ENCODE results near the gene SNAPC5. TPM values are rescaled to one million over a fixed set of nuclear protein-coding genes. Genes with fewer than 3 reads are reported as not detected.
"Not testable (repeated sequence)": the region's sequence is repeated elsewhere in the genome, so short reads cannot be mapped to it uniquely, and the experiment has no call there.

SNAPC5 gene
- total and polyA plus RNA-seq, 4 donors: 22.0 to 44.7 (median 40.5) TPM

DNA sequence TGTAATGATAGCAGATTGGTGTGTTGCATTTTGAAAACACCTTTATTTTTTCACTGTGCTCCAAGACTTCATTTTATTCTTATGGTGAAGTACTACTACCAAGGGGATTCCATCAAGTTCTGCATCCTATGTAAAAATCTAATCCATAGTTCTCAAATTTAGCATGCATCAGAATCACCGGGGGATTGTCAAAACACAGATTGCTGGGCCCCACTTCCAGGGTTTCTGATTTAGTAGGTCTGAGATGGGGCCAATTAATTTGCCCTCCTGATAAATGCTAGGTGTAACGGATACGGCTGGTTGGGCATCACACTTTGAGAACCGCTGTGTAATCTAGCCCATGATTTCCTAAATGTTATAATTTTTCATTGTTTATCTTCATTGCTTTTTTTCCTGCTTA lies 8.3 kb upstream of the SNAPC5 start:
- H3K27ac ChIP-seq (ENCODE audit: low read depth, low read length): no peak overlapping the region

DNA sequence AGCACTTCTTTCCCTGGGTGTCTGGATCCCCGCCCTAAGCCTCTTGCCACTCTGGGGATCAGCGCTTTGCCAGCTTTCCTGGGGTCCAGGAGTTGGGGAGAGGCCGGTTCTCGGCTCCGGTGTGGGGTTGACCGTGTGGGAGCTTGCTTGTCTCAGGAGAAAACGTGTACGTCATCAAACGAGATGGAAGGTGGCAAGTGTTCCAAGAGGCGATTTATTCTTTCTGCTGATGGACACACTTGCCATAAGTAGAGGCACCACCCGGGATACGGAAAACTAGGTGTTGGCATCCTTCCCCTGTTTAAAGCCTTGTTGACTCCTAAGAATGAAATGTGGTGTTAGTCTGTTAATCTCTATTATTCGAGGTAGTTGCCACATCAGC lies 7.9 kb upstream of the SNAPC5 start:
- peaks cover 9% of the 10 kb centered on the region for H3K36me3 ChIP-seq (ENCODE audit: control insufficient read depth, insufficient read depth, low read length)
- WGBS (ENCODE audit: insufficient coverage): 0% methylated on average over 12 of the region's 13 CpGs
- peak in 1 of 6 donors; percentile 17 for DNase-seq (ENCODE audit: low read depth in 4 of 6, low spot score in 6 of 6)
- H3K4me3 ChIP-seq (ENCODE audit: low read depth, low read length): peak overlapping the region; percentile 99
- H3K9me3 ChIP-seq (ENCODE audit: control insufficient read depth, insufficient read depth, low read length): no peaks in the 10 kb centered on the region
- H3K27ac ChIP-seq (ENCODE audit: low read depth, low read length): peak overlapping the region; percentile 90
- no peaks in the 10 kb centered on the region for H3K4me1 ChIP-seq (ENCODE audit: control insufficient read depth, insufficient read depth, low read length)
- H3K27me3 ChIP-seq (ENCODE audit: control insufficient read depth, insufficient read depth, low read length): no peaks in the 10 kb centered on the region

More for the DNA sequence above, 8.3 kb upstream of the SNAPC5 start:
- Histone ChIP-seq H3K36me3 (ENCODE audit: control insufficient read depth, insufficient read depth, low read length) (peaks cover 5% of the 10 kb centered on the region), H3K4me3 (ENCODE audit: low read depth, low read length) (peak overlapping the region; percentile 99), H3K9me3 (ENCODE audit: control insufficient read depth, insufficient read depth, low read length) (no peaks in the 10 kb centered on the region), H3K27me3 (ENCODE audit: control insufficient read depth, insufficient read depth, low read length) (no peaks in the 10 kb centered on the region), H3K4me1 (ENCODE audit: control insufficient read depth, insufficient read depth, low read length) (no peaks in the 10 kb centered on the region)
- no CpG with 5 or more reads among the region's 4 CpGs for WGBS (ENCODE audit: insufficient coverage)
- DNase-seq (ENCODE audit: low read depth in 4 of 6, low spot score in 6 of 6): no peak

DNA sequence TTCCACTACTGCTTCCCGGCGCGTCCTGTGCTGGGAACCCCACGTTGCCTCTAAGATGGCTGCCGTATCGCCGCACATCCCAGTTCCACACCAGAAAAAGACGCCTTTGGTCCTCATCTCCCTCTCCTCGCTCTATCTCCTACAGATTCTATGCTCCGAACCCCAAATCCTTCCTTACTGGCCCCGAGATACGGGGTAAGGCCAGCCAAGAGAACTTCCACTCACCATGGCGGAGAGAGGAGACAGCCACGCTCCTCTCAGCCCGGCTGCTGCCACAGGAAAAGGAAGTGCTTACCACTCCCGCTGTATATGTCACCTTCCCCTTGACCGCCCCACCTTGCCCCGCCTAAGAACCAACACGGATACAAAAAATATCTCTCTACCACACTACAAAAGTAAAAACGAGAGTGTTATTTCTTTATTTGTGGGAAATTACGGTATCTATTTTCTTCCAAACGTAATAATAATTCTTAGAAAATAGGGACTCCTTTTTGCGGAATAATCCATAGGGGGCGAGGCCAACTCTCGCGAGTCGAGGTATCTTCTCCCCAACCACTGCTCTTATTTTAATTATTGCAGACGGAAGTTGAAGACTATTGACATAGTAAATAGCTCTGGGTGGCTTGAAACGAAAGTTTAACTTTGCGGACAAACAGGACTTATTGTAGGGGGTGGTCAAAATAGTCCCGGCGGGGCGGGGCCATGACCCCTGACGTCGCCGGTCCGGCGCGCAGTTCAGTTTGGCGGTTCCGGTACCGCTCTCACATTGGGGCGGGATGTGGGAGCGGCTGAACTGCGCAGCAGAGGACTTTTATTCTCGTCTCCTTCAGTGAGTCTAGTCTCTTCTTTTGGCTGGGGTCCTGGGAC lies 7.2 kb upstream of the SNAPC5 start, which contains the start of the genes RPL4 and ZWILCH:
RPL4 (minus strand) TSS at position 293 of the 867 bp plus-strand sequence; CDS start at position 228, 65 bp downstream.
ZWILCH (plus strand) TSS at position 764 of the 867 bp plus-strand sequence; CDS start at position 777, 13 bp downstream.
- WGBS (ENCODE audit: insufficient coverage): 0% methylated on average over 34 of the region's 46 CpGs
- H3K4me1 ChIP-seq (ENCODE audit: control insufficient read depth, insufficient read depth, low read length): no peaks in the 10 kb centered on the region
- H3K27me3 ChIP-seq (ENCODE audit: control insufficient read depth, insufficient read depth, low read length): no peaks in the 10 kb centered on the region
- H3K9me3 ChIP-seq (ENCODE audit: control insufficient read depth, insufficient read depth, low read length): no peaks in the 10 kb centered on the region
- peaks cover 15% of the 10 kb centered on the region for H3K36me3 ChIP-seq (ENCODE audit: control insufficient read depth, insufficient read depth, low read length)
- peak; percentile 70 to 96 (median 84) for DNase-seq (ENCODE audit: low read depth in 4 of 6, low spot score in 6 of 6)
- H3K4me3 ChIP-seq (ENCODE audit: low read depth, low read length): peak within 1 kb of the TSS; percentile 99
- peak within 1 kb of the TSS; percentile 90 for H3K27ac ChIP-seq (ENCODE audit: low read depth, low read length)

DNA sequence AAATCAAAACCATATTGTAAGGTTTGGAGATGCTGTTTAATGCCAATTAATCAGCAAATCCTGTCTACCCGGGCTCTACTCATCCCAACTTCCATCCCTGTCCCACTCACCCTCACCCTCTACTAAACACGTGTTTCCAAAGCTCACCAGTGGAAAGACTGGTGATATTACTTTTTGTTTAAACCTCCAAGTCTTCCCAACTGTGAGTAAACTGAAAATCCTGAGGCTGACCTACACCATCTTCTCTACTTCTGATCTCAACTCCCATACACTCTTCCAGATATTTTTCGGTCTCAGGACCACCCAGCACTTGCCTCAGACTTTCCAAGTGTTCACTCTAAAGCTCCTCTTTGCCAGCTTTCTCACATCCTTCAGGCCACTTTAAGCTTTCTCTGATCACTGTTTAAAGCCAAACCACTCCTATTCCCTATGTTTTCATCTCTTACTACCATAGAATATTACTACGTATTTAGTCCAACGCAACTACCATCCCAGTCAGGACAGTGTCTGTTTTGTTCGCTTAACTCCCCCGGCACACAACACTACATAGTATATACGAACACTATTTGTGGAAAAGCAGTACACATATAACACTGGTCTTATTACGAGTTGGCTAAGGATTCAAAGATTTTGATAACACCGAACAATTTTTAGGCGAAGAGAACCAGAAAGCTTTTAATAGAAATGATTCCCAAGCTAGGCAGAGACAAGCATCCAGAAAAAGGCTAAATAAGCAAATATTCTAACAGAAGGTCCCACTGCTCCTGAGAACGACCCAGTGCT lies 6.4 kb upstream of the SNAPC5 start:
- Histone ChIP-seq H3K4me3 (ENCODE audit: low read depth, low read length) (peak overlapping the region; percentile 99), H3K9me3 (ENCODE audit: control insufficient read depth, insufficient read depth, low read length) (no peaks in the 10 kb centered on the region), H3K27ac (ENCODE audit: low read depth, low read length) (peak overlapping the region; percentile 90), H3K36me3 (ENCODE audit: control insufficient read depth, insufficient read depth, low read length) (peaks cover 20% of the 10 kb centered on the region), H3K4me1 (ENCODE audit: control insufficient read depth, insufficient read depth, low read length) (no peaks in the 10 kb centered on the region), H3K27me3 (ENCODE audit: control insufficient read depth, insufficient read depth, low read length) (no peaks in the 10 kb centered on the region)
- WGBS (ENCODE audit: insufficient coverage): 5% methylated on average over 6 of the region's 12 CpGs
- no peak for DNase-seq (ENCODE audit: low read depth in 4 of 6, low spot score in 6 of 6)

DNA sequence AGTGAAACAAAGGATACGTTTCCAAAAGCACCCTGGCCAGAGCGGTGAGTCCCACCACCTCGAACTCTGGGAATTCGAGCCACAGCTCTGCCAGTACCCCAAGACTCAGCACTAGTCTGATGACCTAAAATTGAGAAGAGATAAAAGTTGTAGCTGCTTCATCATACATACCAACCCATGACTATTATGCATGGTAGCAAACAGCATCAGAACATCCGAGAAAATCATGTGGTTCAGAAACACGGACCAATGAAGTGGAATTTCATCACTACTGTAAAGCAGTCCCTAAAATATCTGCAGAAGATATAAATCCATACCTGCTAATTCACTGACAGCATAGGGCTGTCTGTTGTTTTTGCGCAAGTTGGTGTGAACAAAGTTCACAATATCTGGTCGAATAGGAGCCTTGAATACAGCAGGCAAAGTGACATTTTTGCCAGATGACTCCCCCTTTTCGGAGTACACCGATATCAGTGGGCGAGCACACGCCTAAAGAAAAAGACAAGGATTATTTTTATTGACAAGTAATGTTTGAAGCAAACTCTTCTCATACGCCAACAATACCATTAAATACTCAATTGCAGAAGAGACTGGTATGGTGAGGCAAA lies 5.6 kb upstream of the SNAPC5 start:
- 77% methylated on average over 3 of the region's 13 CpGs for WGBS (ENCODE audit: insufficient coverage)
- H3K27me3 ChIP-seq (ENCODE audit: control insufficient read depth, insufficient read depth, low read length); DNase-seq (ENCODE audit: low read depth in 4 of 6, low spot score in 6 of 6); H3K9me3 ChIP-seq (ENCODE audit: control insufficient read depth, insufficient read depth, low read length); H3K4me1 ChIP-seq (ENCODE audit: control insufficient read depth, insufficient read depth, low read length): not testable (repeated sequence)
- H3K36me3 ChIP-seq (ENCODE audit: control insufficient read depth, insufficient read depth, low read length): peaks cover 25% of the 10 kb centered on the region
- peak overlapping the region; percentile 6 for H3K27ac ChIP-seq (ENCODE audit: low read depth, low read length)
- H3K4me3 ChIP-seq (ENCODE audit: low read depth, low read length): peak overlapping the region; percentile 99

DNA sequence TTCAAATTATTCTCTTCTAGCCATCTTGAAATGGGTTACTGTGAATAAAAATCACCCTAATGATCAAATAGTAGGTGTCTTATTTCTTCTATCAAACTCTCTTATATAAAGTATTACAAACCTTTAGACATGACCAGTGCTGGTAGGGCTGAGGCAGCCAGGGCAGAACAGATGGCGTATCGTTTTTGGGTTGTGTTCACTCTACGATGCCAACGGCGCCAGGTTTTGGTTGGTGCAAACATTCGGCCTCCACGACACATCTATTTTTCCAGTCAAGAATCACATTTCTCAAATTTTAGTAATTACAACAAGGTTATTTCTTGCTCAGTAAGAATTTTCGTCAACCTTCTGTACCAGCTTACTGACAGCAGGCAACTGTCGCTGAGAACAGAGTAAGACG lies 4.9 kb upstream of the SNAPC5 start:
- Histone ChIP-seq H3K36me3 (ENCODE audit: control insufficient read depth, insufficient read depth, low read length) (peaks cover 25% of the 10 kb centered on the region), H3K27ac (ENCODE audit: low read depth, low read length) (no peak overlapping the region), H3K9me3 (ENCODE audit: control insufficient read depth, insufficient read depth, low read length) (no peaks in the 10 kb centered on the region), H3K27me3 (ENCODE audit: control insufficient read depth, insufficient read depth, low read length) (no peaks in the 10 kb centered on the region), H3K4me3 (ENCODE audit: low read depth, low read length) (no peak overlapping the region), H3K4me1 (ENCODE audit: control insufficient read depth, insufficient read depth, low read length) (no peaks in the 10 kb centered on the region)
- no peak for DNase-seq (ENCODE audit: low read depth in 4 of 6, low spot score in 6 of 6)
- 88% methylated on average over 10 of the region's 10 CpGs for WGBS (ENCODE audit: insufficient coverage)

DNA sequence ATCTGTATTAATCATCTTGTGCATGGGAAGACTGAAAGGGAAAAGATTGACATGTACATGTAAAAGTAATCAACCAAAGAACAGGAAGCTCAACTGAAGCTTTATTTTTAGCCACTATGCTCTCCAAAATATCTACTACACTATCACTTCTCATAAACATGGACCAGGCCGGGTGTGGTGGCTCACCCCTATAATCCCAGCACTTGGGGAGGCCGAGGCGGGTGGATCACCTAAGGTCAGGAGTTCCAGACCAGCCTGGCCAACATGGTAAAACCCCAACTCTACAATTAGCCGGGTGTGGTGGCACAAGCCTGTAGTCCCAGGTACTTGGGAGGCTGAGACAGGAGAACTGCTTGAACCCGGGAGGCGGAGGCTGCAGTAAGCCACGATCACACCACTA lies 2.8 kb upstream of the SNAPC5 start:
- 82% methylated on average over 6 of the region's 7 CpGs for WGBS (ENCODE audit: insufficient coverage)
- not testable (repeated sequence) for H3K9me3 ChIP-seq (ENCODE audit: control insufficient read depth, insufficient read depth, low read length); H3K27me3 ChIP-seq (ENCODE audit: control insufficient read depth, insufficient read depth, low read length); H3K4me3 ChIP-seq (ENCODE audit: low read depth, low read length); DNase-seq (ENCODE audit: low read depth in 4 of 6, low spot score in 6 of 6); H3K27ac ChIP-seq (ENCODE audit: low read depth, low read length)
- Histone ChIP-seq H3K4me1 (ENCODE audit: control insufficient read depth, insufficient read depth, low read length) (peaks cover 14% of the 10 kb centered on the region), H3K36me3 (ENCODE audit: control insufficient read depth, insufficient read depth, low read length) (peaks cover 33% of the 10 kb centered on the region)

DNA sequence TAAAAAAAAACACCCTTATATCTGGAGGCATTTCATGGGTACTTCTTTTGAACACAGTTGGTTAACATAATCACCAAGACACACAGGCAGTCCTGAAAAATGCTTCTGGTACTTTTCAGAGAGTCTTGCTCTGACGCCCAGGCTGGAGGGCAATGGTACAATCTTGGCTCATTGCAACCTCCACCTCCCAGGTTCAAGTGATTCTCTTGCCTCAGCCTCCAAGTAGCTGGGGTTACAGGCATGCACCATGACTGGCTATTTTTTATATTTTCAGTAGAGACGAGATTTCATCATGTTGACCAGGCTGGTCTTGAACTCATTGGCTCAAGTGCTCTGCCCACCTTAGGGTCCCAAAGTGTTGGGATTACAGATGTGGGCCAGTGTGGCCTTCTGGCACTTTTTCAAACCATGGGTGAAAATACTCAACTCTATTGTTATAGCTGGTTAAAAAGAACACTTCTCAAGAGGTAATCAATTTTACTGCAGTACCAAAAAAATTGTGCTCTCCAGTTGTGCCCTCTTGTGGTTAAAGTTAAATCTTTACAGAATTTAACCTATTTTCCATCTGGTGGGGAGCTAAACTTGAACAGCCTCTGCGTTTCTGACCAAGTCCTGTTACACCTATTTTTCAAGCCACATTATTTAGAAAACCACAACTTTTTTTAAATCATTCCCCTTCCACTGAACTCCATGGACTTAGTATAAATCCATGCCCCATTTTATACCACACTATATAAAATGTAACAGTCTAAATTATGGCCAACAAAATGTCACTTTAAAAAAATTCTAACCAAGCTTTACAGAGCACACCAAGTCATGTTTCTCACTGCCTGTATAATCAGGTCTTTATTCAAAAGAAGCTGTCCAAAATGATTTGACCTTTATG lies 1.2 kb upstream of the SNAPC5 start:
- 75% methylated on average over 2 of the region's 3 CpGs for WGBS (ENCODE audit: insufficient coverage)
- peaks cover 37% of the 10 kb centered on the region for H3K36me3 ChIP-seq (ENCODE audit: control insufficient read depth, insufficient read depth, low read length)
- H3K9me3 ChIP-seq (ENCODE audit: control insufficient read depth, insufficient read depth, low read length): no peaks in the 10 kb centered on the region
- H3K27ac ChIP-seq (ENCODE audit: low read depth, low read length): peak overlapping the region; percentile 54
- H3K4me1 ChIP-seq (ENCODE audit: control insufficient read depth, insufficient read depth, low read length): peaks cover 14% of the 10 kb centered on the region
- no peaks in the 10 kb centered on the region for H3K27me3 ChIP-seq (ENCODE audit: control insufficient read depth, insufficient read depth, low read length)
- DNase-seq (ENCODE audit: low read depth in 4 of 6, low spot score in 6 of 6): peak in 2 of 6 donors; percentile 63 to 73
- no peak overlapping the region for H3K4me3 ChIP-seq (ENCODE audit: low read depth, low read length)
